Activated effector memory CD4-positive, alpha-beta T cell treated with Interleukin-2 at 50 U/mL for 16 hours (primary cell): Measurements from ENCODE around the gene VCY1B.
"Not testable (repeated sequence)": the region's sequence is repeated elsewhere in the genome, so short reads cannot be mapped to it uniquely, and the experiment has no call there.

Source experiments
- DNase-seq: peaks from one replicate; pipeline ENCODE4 v3.0.0-alpha.2; 2020

The VCY1B gene

DNA sequence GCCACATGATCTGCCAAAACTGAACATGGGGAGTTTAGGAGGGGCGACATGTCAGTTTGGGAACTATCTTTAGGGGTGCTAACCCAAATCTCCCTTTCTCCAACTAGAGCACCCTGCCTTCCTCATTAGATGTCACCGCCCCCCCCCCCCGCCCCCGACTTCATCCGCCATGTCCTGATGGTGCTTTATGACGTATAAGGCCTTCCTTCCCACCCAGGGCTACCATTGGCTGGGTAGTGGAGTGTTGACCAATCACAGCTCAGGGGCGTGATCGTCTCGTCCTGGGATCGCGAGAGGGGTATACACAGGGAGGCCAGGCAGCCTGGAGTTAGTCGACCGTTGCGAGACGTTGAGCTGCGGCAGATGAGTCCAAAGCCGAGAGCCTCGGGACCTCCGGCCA is at the start of gene VCY1B:
TSS of gene VCY1B (plus strand) at position 301 of the 400 bp plus-strand sequence. CDS start at position 364, 63 bp downstream.
- not testable (repeated sequence) for DNase-seq

- DNase-seq, result not testable (repeated sequence)
Measured at GRCh38 chrY:14011916-14012315, 44.1 kb upstream of the VCY1B start.

GRCh38 chrY:14030395-14030794 is 25.6 kb upstream of the VCY1B start:
- DNase-seq, result not testable (repeated sequence)

GRCh38 chrY:14085877-14086276 is 29.9 kb downstream of the VCY1B start:
- DNase-seq, result no peak
